ENCODE data around the gene FERMT1. TPM values are rescaled to one million over a fixed set of nuclear protein-coding genes. Genes with fewer than 3 reads are reported as not detected.

Gene FERMT1
- total and polyA plus RNA-seq, 2 of the 13 experiments (the other 11 are each of a cell fraction or from before 2014, with no cell fraction given), result 15.8 to 29.5 TPM

- no peaks in the 10 kb centered on the region for H3K4me1 ChIP-seq (ENCODE audit: insufficient read depth, low read length)
- no peaks in the 10 kb centered on the region for H3K9me3 ChIP-seq (ENCODE audit: low read length)
- H3K27ac ChIP-seq (ENCODE audit: extremely low read length, insufficient read depth, low read length), result no peak overlapping the region
- ChIA-PET POLR2A (no interaction called here), CTCF (ENCODE audit: low intra/inter-chr PET ratio, low total read pairs) (no interaction called here)
- no peaks in the 10 kb centered on the region for H4K20me1 ChIP-seq (ENCODE audit: insufficient read depth, low read length)
- no peak for DNase-seq (ENCODE audit: low spot score)
- 99% methylated on average over 3 of the region's 3 CpGs for WGBS (ENCODE audit: low lambda C conversion rate)
- peaks cover 41 to 75% of the 10 kb centered on the region in 2 experiments for H3K36me3 ChIP-seq (replicated peaks in 1 of 2; ENCODE audit: control insufficient read depth in 1 of 2, insufficient read depth in 2 of 2, low read length in 2 of 2)
- intact Hi-C loops (cut with micrococcal nuclease; ENCODE audit: unreplicated experiment), result no loop called here
- no peaks in the 10 kb centered on the region for H3K27me3 ChIP-seq (ENCODE audit: control insufficient read depth in 1 of 2, insufficient read depth in 2 of 2, low read length in 2 of 2)
- H2AFZ ChIP-seq (ENCODE audit: low read length), result no peak overlapping the region
- in situ Hi-C loops (cut with HindIII; ENCODE audit: extremely low pct_ligation_motif_present, low pct_unique_long_range_greater_than_20kb), result no loop called here
- H3K4me3 ChIP-seq (replicated peaks in 1 of 3; ENCODE audit: insufficient read depth in 1 of 3, low read depth in 2 of 3, low read length in 3 of 3), result no peak overlapping the region
- no peak overlapping the region for H3K4me2 ChIP-seq (ENCODE audit: low read depth, low read length)
- no peak overlapping the region for H3K9ac ChIP-seq (ENCODE audit: insufficient read depth, low read depth, low read length)
- ATAC-seq, result no peak
- no TSS peak for BruUV-seq (replicated peaks)
- H3K79me2 ChIP-seq (ENCODE audit: insufficient read depth, low read length), result no peaks in the 10 kb centered on the region
- no peak for TF ChIP-seq CTCF (CRISPR knock-in tag; IDR thresholded peaks at IDR 0.05)
- no peak for FAIRE-seq
These were observed 14.5 kb downstream of the FERMT1 start for GRCh38 chr20:6108330-6108729.

GRCh38 chr20:6104493-6105188 is 18.2 kb downstream of the FERMT1 start:
- no peaks in the 10 kb centered on the region for H4K20me1 ChIP-seq (ENCODE audit: insufficient read depth, low read length)
- H3K4me2 ChIP-seq (ENCODE audit: low read depth, low read length), result no peak overlapping the region
- in situ Hi-C loops (cut with HindIII; ENCODE audit: extremely low pct_ligation_motif_present, low pct_unique_long_range_greater_than_20kb), result no loop called here
- DNase-seq (ENCODE audit: low spot score), result no peak
- no peak for ATAC-seq
- BruUV-seq (replicated peaks), result no TSS peak
- CTCF ChIA-PET (ENCODE audit: low intra/inter-chr PET ratio, low total read pairs), result no interaction called here
- H3K79me2 ChIP-seq (ENCODE audit: insufficient read depth, low read length), result no peaks in the 10 kb centered on the region
- TF ChIP-seq ZBTB25 (CRISPR knock-in tag; IDR thresholded peaks at IDR 0.05) (no peak), CEBPG (CRISPR knock-in tag; IDR thresholded peaks at IDR 0.05) (no peak), ZNF354B (CRISPR knock-in tag; IDR thresholded peaks at IDR 0.05) (no peak), HNRNPLL (IDR thresholded peaks at IDR 0.05; ENCODE audit: low read depth, low read length, poor library complexity, severe bottlenecking) (no peak), ZNF510 (CRISPR knock-in tag; IDR thresholded peaks at IDR 0.05; ENCODE audit: low read depth) (no peak)
- FAIRE-seq, result no peak
- H3K36me3 ChIP-seq (replicated peaks in 1 of 2; ENCODE audit: control insufficient read depth in 1 of 2, insufficient read depth in 2 of 2, low read length in 2 of 2), result peaks cover 27 to 62% of the 10 kb centered on the region in 2 experiments
- POLR2A ChIA-PET, result no interaction called here
- no peak overlapping the region for H3K9ac ChIP-seq (ENCODE audit: insufficient read depth, low read depth, low read length)
- H3K4me1 ChIP-seq (ENCODE audit: insufficient read depth, low read length), result no peaks in the 10 kb centered on the region
- intact Hi-C loops (cut with micrococcal nuclease; ENCODE audit: unreplicated experiment), result no loop called here
- H3K27ac ChIP-seq (ENCODE audit: extremely low read length, insufficient read depth, low read length), result no peak overlapping the region
- no peak overlapping the region for H3K4me3 ChIP-seq (replicated peaks in 1 of 3; ENCODE audit: insufficient read depth in 1 of 3, low read depth in 2 of 3, low read length in 3 of 3)
- H3K27me3 ChIP-seq (ENCODE audit: control insufficient read depth in 1 of 2, insufficient read depth in 2 of 2, low read length in 2 of 2), result no peaks in the 10 kb centered on the region
- no peaks in the 10 kb centered on the region for H3K9me3 ChIP-seq (ENCODE audit: low read length)
- WGBS (ENCODE audit: low lambda C conversion rate), result 95% methylated on average over 7 of the region's 7 CpGs
- H2AFZ ChIP-seq (ENCODE audit: low read length), result no peak overlapping the region
